Measurements from ENCODE around the gene TMEM127. TPM values are rescaled to one million over a fixed set of nuclear protein-coding genes. Genes with fewer than 3 reads are reported as not detected.
"Not testable (repeated sequence)": the region's sequence is repeated elsewhere in the genome, so short reads cannot be mapped to it uniquely, and the experiment has no call there.

The TMEM127 gene
- total RNA-seq, 1 donor from 2014 or later = 36.2 TPM

GRCh38 chr2:96261328-96262003 lies 4.3 kb downstream of the TMEM127 start:
- Mint-ChIP-seq H3K27ac (no peak overlapping the region), H3K27me3 (ENCODE audit: low read depth) (no peaks in the 10 kb centered on the region), H3K9me3 (no peaks in the 10 kb centered on the region), H3K36me3 (peaks cover 4% of the 10 kb centered on the region), H3K4me1 (peaks cover 21% of the 10 kb centered on the region), H3K4me3 (no peak overlapping the region)
- no peak for DNase-seq (ENCODE audit: low spot score in 2 of 2, unreplicated experiment in 2 of 2)
- TF ChIP-seq CTCF (IDR thresholded peaks at IDR 0.05; ENCODE audit: unreplicated experiment) = no peak

GRCh38 chr2:96260387-96261260 lies 5.2 kb downstream of the TMEM127 start:
- H3K27ac Mint-ChIP-seq = peak overlapping the region; percentile 68
- no peak for TF ChIP-seq CTCF (IDR thresholded peaks at IDR 0.05; ENCODE audit: unreplicated experiment)
- H3K9me3 Mint-ChIP-seq = no peaks in the 10 kb centered on the region
- H3K27me3 Mint-ChIP-seq (ENCODE audit: low read depth) = no peaks in the 10 kb centered on the region
- peaks cover 19% of the 10 kb centered on the region for H3K4me1 Mint-ChIP-seq
- DNase-seq (ENCODE audit: low spot score in 2 of 2, unreplicated experiment in 2 of 2) = no peak
- no peak overlapping the region for H3K4me3 Mint-ChIP-seq
- peaks cover 4% of the 10 kb centered on the region for H3K36me3 Mint-ChIP-seq

- peaks cover 8% of the 10 kb centered on the region for H3K36me3 Mint-ChIP-seq
- peaks cover 15% of the 10 kb centered on the region for H3K4me1 Mint-ChIP-seq
- H3K27ac Mint-ChIP-seq = peak overlapping the region; percentile 43
- no peak for DNase-seq (ENCODE audit: low spot score in 2 of 2, unreplicated experiment in 2 of 2)
- no peaks in the 10 kb centered on the region for H3K27me3 Mint-ChIP-seq (ENCODE audit: low read depth)
- TF ChIP-seq CTCF (IDR thresholded peaks at IDR 0.05; ENCODE audit: unreplicated experiment) = no peak
- H3K9me3 Mint-ChIP-seq = no peaks in the 10 kb centered on the region
- H3K4me3 Mint-ChIP-seq = no peak overlapping the region
Observed at GRCh38 chr2:96259497-96259921, 6.3 kb downstream of the TMEM127 start.

- H3K9me3 Mint-ChIP-seq = no peaks in the 10 kb centered on the region
- H3K36me3 Mint-ChIP-seq = peaks cover 13% of the 10 kb centered on the region
- H3K4me1 Mint-ChIP-seq = peaks cover 7% of the 10 kb centered on the region
- no peak for DNase-seq (ENCODE audit: low spot score in 2 of 2, unreplicated experiment in 2 of 2)
- H3K4me3 Mint-ChIP-seq = no peak overlapping the region
- no peak overlapping the region for H3K27ac Mint-ChIP-seq
- H3K27me3 Mint-ChIP-seq (ENCODE audit: low read depth) = no peaks in the 10 kb centered on the region
- TF ChIP-seq CTCF (IDR thresholded peaks at IDR 0.05; ENCODE audit: unreplicated experiment) = no peak
Observed at GRCh38 chr2:96258166-96259022, 7.4 kb downstream of the TMEM127 start.

GRCh38 chr2:96257744-96258143 lies 8.1 kb downstream of the TMEM127 start:
- not testable (repeated sequence) for H3K4me3 Mint-ChIP-seq; H3K4me1 Mint-ChIP-seq; DNase-seq (ENCODE audit: low spot score in 2 of 2, unreplicated experiment in 2 of 2); H3K27me3 Mint-ChIP-seq (ENCODE audit: low read depth); H3K27ac Mint-ChIP-seq; H3K9me3 Mint-ChIP-seq
- H3K36me3 Mint-ChIP-seq = peaks cover 13% of the 10 kb centered on the region

Data from mesothelial cell of epicardium (in vitro differentiated cells).